ENCODE data around the gene ZNRD2.
A peak's percentile ranks its signal among the peaks of the same experiment; 100 is the strongest.

ZNRD2 gene

DNA sequence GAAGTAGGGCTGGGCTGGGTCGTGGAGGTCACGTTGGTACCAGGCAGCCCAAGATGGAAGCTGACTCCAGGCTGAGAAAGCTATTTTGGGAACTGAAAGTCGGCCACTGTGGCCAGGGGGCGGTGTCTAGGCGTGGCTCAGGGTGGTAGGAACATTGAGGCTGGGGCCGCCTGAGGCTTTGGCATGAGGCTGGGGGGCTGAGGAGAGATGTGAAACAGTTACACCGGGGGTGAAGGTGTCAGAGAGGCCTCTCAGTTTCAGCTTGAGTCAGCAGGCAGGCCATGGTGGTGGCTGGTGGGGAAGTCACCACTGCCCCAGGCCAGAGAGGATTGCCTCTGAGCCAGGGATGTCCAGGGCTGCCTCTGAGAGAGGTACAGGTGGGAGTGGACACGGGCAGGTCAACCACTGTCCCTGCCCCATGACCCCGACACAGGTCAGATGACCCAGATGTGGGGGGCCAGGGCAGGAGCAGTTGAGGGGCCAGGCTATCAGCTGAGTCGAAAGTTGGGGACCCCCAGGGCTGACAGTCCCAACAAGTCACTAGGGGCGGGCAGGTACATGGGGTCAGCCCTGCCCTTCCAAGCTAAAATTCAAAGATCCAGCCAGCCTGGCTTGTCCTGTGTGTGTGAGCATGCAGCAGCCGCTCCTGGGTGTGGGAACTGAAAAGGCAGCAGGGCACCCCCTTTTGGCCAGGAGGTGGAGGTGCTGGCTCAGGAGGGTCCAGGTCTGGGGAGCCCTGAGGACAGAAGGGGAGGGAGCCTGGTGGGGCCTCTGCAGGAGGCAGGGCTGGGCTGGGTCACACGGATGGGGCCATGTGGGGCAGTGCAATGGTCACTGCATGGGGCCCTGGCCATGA is 18.1 kb downstream of the ZNRD2 start:
- DNase-seq (ENCODE audit: low spot score): peak; percentile 97

DNA sequence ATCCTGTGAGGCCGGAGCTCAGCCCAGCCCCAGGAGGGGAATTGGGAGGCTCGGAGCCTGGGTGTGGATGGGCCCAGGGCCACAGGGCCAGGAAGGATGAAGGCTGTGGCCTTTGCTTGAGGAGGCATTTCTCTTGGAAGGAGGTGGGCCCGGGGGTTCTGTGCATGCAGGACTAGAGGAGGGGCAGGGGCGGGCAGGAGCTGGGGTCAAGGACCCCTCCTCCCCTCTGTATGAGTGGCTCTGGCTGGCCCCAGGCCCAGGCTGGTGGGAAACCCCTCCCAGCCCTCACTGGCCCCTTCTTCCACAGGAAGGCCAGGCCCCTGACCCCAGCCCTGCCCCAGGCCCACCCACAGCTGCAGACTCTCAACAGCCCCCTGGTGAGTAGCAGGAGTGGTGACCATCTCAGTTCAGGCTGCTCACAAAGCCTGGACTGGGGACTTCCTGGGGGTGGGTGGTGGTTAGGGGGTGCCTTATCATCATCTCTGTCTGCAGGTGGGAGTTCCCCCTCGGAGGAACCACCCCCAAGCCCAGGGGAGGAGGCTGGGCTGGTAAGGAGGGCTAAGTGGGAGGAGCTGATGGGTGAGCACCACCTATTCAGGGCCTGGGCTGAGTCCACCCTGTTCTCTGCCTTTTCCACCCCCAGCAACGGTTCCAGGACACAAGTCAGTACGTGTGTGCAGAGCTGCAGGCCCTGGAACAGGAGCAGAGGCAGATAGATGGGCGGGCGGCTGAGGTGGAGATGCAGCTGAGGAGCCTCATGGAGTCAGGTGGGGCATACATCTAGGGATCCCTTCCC is 19.4 kb downstream of the ZNRD2 start:
- no peak for DNase-seq (ENCODE audit: low spot score)

DNA sequence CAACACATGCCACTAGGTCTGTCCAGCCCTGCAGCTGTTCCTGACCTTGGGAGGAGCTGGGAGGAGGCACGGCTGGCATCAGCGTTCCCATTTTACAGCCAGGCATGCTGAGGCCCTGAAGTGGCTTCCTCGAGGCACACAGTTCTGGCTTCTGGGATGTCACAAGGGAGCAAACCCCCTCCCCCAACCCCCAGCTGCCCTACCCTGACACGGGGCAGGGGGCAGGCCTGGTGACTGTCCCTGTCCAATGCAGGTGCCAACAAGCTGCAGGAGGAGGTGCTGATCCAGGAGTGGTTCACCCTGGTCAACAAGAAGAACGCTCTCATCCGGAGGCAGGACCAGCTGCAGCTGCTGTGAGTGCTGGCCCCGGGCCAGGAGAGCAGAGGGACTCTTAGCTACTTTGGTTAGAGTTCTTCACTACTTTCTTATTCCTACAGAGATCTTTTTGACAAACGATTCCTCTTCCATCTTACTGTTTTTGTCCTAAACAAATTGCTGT is 20.0 kb downstream of the ZNRD2 start:
- DNase-seq (ENCODE audit: low spot score): no peak

DNA sequence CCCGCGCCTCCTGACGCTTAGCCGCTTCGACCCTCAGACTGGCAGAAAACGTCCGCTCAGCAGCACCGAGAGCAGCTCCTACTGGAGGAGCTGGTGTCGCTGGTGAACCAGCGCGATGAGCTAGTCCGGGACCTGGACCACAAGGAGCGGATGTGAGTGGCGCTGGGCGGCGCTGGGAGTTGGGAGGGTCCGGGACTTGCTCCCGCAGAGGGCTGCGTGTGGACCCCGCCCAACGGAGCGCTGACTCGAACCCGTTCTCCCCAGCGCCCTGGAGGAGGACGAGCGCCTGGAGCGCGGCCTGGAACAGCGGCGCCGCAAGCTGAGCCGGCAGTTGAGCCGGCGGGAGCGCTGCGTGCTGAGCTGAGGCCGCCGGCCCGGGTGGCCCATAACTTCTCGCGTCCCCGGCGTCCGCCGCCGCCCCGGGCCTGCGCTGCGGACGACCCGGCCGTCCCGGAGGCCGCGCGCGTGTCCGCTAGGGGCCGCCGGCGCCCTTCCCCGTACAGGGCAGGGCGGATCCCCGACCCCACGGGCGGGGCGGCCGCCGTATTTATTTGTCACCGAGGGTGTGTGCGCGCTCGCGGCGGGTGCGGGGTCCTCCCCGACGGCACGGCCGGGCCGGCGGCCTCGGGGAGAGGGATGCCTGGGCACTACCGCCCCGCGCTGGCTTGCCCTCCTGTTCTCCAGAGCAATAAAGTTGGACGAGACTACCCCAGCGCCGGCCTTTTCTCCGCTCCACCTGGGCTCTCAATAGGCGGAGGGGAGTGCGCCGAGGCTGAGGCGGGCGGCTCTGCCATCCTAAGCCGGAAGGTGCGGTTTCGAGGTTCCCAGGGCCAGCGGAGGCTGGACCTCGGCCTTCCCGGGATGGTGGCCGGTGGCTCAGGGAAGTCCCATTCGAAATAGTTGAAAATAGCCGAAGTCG is 21.9 kb downstream of the ZNRD2 start:
- no peak for DNase-seq (ENCODE audit: low spot score)

DNA sequence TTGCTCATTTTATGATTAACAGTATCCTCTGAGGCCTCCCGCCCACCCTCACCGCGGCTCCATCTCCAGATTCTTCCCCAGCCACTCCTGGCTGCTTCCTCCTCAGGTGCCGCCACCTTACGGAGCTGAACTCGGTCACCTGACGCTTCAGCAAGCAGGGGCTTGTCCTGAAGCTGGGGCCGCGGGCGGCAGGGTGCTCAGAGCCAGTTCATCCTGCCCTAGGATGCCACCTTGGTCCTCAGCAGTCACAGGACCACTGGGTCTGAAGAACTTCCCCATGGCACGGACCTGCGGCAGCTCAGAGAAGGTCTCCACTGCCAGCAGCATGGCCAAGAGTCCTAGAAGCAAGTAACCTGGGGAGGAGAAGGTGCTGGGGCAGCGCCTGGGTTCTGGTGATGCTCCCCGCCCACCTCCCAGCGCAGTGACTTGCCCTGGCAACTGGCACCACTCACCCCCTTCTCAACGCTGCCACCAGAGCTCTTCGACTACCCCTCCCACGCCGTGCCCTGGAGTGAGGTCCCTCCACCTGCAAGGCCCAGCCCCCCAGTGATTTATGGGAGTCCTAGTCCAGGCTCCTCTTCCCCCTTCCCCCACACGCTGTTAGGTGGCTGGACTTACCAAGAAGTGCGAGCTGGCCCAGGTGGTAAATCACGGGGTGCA is 22.7 kb downstream of the ZNRD2 start:
- no peak for DNase-seq (ENCODE audit: low spot score)

DNA sequence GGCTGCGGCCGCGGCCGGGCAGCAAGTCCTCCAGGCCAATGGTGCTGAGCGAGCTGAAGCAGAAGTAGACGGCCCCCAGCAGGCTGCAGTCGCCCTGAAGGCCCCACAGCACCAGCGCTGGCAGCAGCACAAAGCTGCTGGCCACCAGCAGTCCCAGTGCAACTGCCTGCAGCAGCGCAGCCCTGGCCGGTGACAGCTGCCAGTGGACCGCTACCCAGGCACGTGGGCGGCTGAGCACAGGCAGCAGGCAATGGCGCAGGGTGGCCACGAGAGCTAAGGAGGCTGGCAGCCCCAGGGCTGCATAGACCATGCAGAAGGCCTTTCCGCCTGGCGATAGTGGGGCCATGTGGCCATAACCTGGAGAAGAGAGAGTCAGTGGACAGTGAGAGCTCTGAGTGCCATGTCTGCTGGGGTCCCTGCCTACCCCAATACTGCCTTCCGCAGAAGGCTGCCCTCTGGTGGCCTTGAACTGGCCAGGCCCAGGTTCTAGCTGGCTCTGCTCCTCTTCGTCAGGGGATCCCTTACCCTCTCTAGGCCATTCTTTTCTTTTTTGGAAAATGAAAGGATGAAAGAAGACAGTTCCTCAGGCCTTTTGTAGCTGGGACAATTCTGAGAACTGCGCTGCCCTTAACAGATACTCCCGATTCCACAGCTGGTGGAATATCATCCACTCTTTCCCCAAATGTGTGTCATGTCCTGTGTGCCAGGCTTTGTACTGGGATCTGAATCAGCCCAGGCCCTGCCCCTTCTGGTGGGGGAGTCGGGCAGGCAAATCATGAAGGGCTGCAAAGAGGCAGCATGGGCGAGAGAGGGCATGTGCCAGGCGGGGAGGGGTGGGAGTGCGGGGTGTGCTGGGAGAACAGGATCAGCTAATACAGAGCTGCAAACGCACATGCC is 23.5 kb downstream of the ZNRD2 start:
- peak; percentile 90 for DNase-seq (ENCODE audit: low spot score)

DNA sequence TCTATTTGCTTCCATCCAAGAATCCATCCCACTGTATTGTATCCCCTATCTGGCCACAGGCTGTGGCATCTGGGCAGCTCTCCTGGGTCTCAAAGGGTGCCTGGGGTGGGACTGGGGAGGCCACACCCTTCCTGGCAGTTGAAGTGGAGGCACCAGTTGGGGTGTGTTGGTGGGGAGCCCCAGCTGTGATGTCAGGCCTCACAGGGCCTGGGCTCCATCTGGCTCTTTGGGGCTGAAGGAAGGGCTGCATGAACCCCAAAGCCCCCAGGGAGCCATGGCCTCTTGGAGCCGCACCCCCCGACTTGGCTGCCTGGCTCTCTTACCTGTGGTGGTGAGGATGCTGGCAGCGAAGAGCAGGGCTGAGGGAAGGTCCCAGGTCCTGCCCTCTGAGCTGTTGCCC is 24.9 kb downstream of the ZNRD2 start:
- DNase-seq (ENCODE audit: low spot score): no peak

DNA sequence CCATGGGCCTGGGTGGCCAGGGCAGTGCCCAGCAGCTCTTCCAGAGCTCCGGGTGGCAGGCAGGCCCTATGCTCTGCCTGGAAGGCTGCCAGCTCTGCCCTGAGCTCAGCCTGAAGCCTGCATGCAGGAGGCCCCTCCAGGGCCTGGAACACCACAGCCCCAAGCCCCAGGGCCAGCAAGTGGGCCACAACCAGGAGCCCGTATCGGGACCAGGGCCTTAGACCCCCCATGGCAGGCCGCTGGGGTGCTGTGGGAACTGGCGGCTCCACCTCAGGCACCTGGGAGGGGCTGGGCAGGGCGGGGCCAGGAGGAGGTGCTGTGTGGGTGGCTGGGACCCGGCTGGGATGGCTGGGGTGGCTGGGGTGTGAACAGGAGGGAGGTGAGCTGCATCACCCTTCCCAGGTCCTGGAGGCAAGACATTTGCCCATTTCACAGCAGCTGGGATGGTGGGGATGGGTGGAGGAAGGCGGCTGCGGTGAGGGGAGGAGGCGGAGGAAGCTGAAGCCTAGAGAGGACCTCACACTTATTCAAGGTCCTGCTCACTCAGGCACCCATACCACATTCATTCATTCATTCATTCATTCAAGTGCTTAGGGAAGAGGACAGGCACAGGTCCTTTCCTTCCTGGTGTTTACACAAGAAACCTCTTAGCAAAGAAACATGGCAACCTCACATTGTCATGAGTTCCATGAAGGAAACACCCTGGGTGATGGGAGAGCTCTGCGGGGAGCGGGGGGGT is 25.4 kb downstream of the ZNRD2 start, which contains the start of gene KCNK7:
TSS of gene KCNK7 (minus strand) at position 258 of the 739 bp plus-strand sequence. CDS start at position 230, 28 bp downstream.
- no peak for DNase-seq (ENCODE audit: low spot score)

DNA sequence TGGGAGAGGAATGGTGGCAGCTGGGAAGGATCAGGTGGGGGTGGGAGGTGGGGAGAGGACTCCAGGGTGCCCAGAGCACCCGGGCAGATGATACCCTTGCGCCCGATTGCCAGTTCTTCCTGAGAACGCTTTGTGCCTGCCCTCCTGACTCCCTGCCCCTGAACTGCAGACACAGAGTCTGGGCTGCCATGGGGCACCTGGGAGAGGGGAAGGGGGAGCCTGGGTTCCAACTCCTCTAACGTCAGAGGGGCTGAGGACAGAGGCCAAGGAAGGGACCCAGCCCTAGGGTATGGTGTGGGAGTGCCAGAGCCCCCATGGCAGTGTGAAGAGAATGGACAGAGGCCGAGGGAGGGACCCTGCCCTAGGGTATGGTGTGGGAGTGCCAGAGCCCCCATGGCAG is 26.2 kb downstream of the ZNRD2 start:
- no peak for DNase-seq (ENCODE audit: low spot score)

DNA sequence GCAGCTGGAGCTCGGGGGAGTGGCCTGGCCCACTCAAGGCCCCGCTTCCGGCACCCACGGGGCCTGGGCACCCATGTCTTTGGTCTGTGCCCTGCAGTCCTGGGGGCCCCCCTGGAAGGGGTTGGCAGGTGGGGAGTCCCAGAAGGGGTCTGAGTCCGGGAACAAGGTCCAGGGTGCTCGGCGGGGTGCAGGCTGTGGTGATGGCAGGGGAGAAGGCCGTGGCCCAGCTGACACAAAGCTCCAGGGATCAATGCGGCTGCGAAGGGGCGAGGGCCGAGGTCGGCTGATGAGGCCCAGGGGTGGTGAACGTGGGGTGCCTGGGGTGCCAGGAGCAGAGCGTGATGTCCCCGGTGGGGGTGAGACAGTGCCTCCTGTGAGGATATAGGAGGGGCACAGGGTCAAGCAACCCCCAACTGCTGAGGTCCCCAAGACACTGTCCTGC is 28.0 kb downstream of the ZNRD2 start:
- DNase-seq (ENCODE audit: low spot score): no peak

DNA sequence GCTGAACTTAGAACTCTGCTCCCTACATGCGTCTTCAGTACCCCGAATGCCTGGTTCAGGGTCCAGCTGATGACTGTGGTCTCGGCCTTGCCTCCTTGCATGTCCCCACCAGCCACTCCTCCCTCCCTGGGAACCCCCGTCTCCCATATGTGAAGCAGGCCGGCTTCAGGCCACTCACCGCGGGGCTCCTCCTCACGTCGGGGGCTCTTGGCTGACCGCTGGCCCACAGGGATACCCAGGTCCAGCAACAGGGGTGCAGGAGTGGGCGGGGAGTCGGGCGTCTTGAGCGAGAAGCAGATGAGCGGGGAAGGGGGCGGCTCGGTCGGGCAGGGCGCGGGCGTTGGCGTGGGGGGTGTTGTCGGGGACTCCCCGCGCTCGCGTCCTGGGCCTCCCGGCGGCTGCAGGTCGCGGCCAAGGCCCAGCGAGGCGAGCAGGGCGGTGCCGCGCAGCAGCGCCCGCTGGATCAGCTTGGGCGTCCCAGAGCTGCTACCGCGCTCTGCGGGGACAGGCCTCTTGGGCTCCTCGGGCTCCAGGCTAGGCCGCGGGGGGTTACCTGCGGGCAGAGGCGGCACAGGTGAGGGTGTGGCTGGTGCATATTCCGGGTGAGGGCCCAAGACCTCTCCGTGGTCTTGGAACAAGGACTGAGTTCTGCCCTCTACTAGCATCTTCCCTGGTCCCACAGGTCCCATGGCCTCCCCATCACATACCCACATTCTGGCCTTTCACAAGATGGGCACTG is 29.1 kb downstream of the ZNRD2 start:
- DNase-seq (ENCODE audit: low spot score): no peak

DNA sequence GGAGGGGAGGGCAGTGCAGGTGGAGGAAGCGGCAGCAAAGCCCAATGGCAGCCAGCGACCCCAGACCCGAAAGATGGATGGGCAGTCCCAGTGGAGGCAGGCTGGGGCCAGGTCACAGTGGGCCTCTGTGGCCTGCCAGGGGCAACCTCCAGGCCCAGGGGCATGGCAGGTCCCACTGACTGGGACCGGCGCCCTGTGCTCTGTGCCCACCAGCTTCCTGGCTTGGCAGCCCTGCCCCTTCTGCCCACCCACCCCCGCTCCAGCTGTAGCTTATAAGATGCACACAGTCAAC is 29.6 kb downstream of the ZNRD2 start:
- DNase-seq (ENCODE audit: low spot score): no peak

DNA sequence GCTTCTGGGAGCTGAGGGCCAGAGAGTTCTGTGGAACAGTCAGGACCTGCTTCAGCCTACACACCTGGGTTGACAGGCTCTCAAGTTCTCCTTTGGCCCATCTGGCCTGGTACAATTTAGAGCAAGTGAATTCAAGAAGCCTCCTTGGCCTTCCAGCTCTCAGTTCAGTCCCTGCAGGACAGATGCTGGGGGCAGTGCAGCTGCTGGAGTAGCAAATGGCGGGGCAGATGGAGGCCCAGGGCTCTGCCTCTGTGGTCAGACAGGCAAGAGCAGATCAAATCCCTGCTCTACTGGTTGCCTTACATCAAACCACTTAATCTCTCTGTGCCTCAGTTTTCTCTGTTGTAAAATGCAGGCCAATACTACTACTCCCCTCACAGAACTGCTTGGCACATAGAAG is 34.0 kb downstream of the ZNRD2 start:
- DNase-seq (ENCODE audit: low spot score): no peak

DNA sequence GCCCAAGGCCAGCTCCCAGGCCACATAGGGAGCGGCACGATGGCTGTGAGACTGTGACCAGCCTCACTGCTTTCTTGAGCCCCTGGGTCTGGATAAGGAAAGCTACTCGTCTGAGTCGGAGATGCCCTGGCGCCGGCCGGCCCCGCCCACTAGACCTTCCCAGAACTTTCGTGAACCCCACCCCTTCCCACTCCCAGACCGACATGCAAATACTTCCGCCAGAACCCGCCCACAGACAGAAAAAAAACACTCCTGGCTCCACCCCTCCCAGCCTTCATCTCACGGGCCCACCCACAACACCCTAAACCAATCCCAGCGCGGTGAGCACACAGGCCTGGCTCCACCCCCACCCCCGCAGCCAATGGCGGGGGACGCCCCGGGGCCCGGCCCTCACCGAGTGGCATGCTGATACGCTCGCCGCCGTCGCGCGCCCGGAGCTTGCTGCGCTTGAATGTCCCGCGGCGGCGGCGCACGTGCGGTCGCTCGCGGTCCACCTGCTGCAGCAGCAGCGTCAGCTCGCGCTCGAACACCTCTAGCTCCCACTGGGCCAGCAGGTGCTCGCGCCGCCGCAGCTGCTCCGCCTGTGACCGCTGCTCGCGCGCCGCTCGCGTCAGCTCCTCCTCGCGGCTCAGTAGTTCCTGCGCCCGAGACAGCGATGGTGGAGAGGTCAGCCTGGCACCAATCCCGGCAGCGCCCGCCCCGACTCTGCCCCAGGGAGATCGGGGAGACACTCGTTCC is 36.8 kb downstream of the ZNRD2 start:
- DNase-seq (ENCODE audit: low spot score): no peak

DNA sequence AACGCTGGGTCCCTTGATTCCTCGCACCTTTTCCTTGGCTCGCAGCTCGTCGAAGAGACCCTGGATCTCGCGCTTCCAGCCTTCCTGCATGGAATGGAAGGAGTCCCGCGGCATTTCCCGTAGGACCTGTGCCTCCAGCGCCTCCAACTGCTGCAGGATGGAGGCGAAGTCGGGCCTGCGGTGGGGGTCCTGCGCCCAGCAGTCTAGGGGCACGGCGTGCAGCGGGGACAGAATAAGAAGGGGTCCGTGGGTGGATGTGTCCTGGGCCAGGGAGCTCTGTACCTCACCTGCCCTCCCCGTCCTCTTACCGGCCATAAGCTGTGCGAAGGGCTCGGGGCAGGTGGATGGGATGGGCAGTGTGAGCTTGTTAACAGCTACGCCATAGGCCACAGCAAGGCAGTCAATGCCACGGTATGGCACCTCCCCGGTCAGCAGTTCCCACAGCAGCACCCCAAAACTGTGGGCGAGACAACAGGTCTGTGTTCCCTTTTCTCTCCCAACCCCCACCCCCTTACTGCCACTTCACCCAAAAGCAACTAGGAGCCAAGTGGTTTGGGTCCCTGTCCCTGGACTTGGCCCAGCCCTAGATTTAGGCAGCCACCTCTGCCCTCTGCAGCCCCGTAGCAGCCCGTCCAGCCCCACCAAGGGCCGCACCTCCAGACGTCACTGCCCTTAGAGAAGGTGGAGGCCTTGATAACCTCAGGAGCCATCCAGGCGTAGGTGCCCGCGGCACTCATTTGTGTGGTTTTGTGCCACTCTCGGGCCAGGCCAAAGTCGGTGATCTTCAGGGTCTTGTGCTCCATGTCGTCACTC is 37.5 kb downstream of the ZNRD2 start:
- DNase-seq (ENCODE audit: low spot score): no peak

DNA sequence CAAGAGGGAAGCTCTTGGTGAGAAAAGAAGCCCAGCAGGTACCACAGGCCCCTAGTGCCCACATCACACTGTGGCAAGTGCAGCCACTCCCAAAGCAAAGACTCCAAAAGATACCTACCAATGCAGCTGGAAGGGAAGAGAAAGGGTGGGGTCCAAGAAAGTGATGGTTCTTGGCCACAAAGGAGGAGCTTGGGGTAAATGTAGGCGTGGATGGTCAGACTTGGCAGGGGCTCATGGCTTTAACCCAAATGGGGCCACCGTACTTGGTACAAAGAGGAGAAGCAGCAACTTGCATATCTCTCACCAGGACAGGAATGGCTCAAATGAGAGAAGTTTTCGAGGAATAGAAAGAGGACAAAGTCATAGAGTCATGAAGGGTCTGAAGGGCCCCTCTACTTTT is 39.0 kb downstream of the ZNRD2 start:
- DNase-seq (ENCODE audit: low spot score): no peak

DNA sequence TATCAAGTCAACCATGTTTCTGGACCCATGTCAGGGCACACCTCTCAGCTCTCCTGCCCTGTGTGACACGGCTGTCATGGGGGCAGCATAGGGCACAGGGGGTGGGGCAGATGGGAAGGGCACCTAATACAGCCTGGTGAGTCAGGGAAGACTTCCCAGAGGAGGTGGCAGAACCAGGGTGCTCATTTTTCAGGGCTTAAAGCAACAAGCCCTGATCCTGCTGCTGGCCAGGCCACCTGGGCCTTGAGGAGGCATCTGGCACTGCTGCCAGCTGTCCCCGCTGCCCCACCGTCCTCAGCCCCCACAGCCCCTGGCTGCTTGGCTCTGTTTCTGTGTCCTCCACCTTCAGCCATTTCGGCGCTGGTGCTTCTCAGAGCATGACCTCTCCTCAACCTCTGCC is 39.4 kb downstream of the ZNRD2 start:
- no peak for DNase-seq (ENCODE audit: low spot score)

DNA sequence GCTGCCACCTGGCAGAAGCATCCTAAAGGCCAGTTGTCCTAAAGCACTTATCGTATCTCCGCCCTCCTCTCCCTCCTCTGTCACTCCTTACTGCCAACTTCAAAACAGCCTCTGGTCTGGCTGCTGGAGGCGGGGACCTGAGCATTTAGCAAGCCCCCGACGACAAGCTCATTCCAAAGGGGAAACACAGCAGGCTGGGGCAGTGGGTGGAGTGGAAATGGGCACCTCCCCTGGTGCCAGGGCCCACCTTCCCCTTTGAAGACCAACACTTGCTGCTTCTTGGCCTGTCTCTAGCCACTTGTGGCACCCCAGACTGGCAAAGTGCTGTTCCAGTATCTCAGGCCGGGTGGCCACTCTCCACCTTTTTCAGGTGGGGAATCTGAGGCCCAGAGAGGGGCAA is 40.1 kb downstream of the ZNRD2 start:
- no peak for DNase-seq (ENCODE audit: low spot score)
